Measurements from ENCODE around the gene DCPS. TPM values are rescaled to one million over a fixed set of nuclear protein-coding genes. Genes with fewer than 3 reads are reported as not detected.

Gene DCPS
- total RNA-seq, 1 donor from 2014 or later: 14.5 TPM

Other genes starting within 250 kb of the DCPS start
- gene CDON, start 241.2 kb upstream of the DCPS start, total RNA-seq: 5.3 TPM
- 17.0 TPM for gene RPUSD4, start 92.4 kb upstream of the DCPS start, total RNA-seq
- gene FAM118B, start 92.3 kb upstream of the DCPS start, total RNA-seq: 4.8 TPM
- gene SRPRA, start 35.2 kb upstream of the DCPS start, total RNA-seq: 149 TPM
- 46.0 TPM for gene FOXRED1, start 34.9 kb upstream of the DCPS start, total RNA-seq
- 11.4 TPM for gene TIRAP, start 21.0 kb upstream of the DCPS start, total RNA-seq
- 7.3 TPM for gene ST3GAL4, start 51.6 kb downstream of the DCPS start, total RNA-seq